ENCODE results near the gene PTPRR. TPM values are rescaled to one million over a fixed set of nuclear protein-coding genes. Genes with fewer than 3 reads are reported as not detected.

The PTPRR gene
- total and polyA plus RNA-seq, 2 donors (not counting 1 experiment from before 2014, with no cell fraction given) = not detected

GRCh38 chr12:70795608-70796007, 124.9 kb downstream of the PTPRR start:
- H3K4me1 Mint-ChIP-seq = no peaks in the 10 kb centered on the region

GRCh38 chr12:70794131-70794530, 126.4 kb downstream of the PTPRR start:
- Mint-ChIP-seq H3K27ac (no peak overlapping the region), H3K4me3 (no peak overlapping the region), H3K27me3 (no peaks in the 10 kb centered on the region), H3K4me1 (no peaks in the 10 kb centered on the region), H3K9me3 (ENCODE audit: insufficient read depth) (no peaks in the 10 kb centered on the region)
- H3K4me3 ChIP-seq (ENCODE audit: control extremely low read depth in 1 of 5, extremely low read depth in 1 of 5, insufficient read depth in 1 of 5, low read depth in 2 of 5, low read length in 4 of 5) = no peak overlapping the region
- no peak overlapping the region for H3K27ac ChIP-seq (ENCODE audit: low read length in 2 of 2)
- DNase-seq = no peak
- CTCF ChIA-PET = no interaction called here
- H3K9ac ChIP-seq (ENCODE audit: low read length) = no peak overlapping the region
- no peaks in the 10 kb centered on the region for H3K27me3 ChIP-seq (replicated peaks in 1 of 4; ENCODE audit: control extremely low read depth in 1 of 4, control insufficient read depth in 3 of 4, insufficient read depth in 4 of 4, low read length in 3 of 4)
- no peaks in the 10 kb centered on the region for H3K79me2 ChIP-seq (ENCODE audit: control insufficient read depth, insufficient read depth, low read length)
- no peak overlapping the region for H3K4me2 ChIP-seq (replicated peaks; ENCODE audit: low read depth, low read length, poor library complexity, severe bottlenecking)
- H3K4me1 ChIP-seq (ENCODE audit: control insufficient read depth in 2 of 2, insufficient read depth in 2 of 2, low read length in 2 of 2) = no peaks in the 10 kb centered on the region
- ATAC-seq (ENCODE audit: low read depth) = no peak
- H4K20me1 ChIP-seq (ENCODE audit: control insufficient read depth, insufficient read depth, low read length, poor library complexity, severe bottlenecking) = no peaks in the 10 kb centered on the region
- H2AFZ ChIP-seq (ENCODE audit: insufficient read depth, low read depth, low read length, poor library complexity, severe bottlenecking) = no peak overlapping the region
- H3K9me3 ChIP-seq (ENCODE audit: control extremely low read depth in 1 of 3, control insufficient read depth in 2 of 3, insufficient read depth in 1 of 3, low read length in 2 of 3) = no peaks in the 10 kb centered on the region
- H3K36me3 ChIP-seq (replicated peaks in 1 of 2; ENCODE audit: control extremely low read depth in 1 of 2, control insufficient read depth in 1 of 2, extremely low read depth in 1 of 2, insufficient read depth in 2 of 2, low read length in 1 of 2) = no peaks in the 10 kb centered on the region
- intact Hi-C loops (cut with micrococcal nuclease) = no loop called here
- POLR2A ChIA-PET = no interaction called here
- no peak for TF ChIP-seq CTCF (IDR thresholded peaks at IDR 0.05)

More at GRCh38 chr12:70795608-70796007, 124.9 kb downstream of the PTPRR start:
- ATAC-seq (ENCODE audit: low read depth) (no peak), DNase-seq (no peak)
- H4K20me1 ChIP-seq (ENCODE audit: control insufficient read depth, insufficient read depth, low read length, poor library complexity, severe bottlenecking) = no peaks in the 10 kb centered on the region
- H3K9me3 Mint-ChIP-seq (ENCODE audit: insufficient read depth) = no peaks in the 10 kb centered on the region
- H3K27me3 Mint-ChIP-seq = no peaks in the 10 kb centered on the region
- H3K4me3 ChIP-seq (ENCODE audit: control extremely low read depth in 1 of 5, extremely low read depth in 1 of 5, insufficient read depth in 1 of 5, low read depth in 2 of 5, low read length in 4 of 5) = no peak overlapping the region
- CTCF ChIA-PET = no interaction called here
- no peaks in the 10 kb centered on the region for H3K36me3 ChIP-seq (replicated peaks in 1 of 2; ENCODE audit: control extremely low read depth in 1 of 2, control insufficient read depth in 1 of 2, extremely low read depth in 1 of 2, insufficient read depth in 2 of 2, low read length in 1 of 2)
- H3K27me3 ChIP-seq (replicated peaks in 1 of 4; ENCODE audit: control extremely low read depth in 1 of 4, control insufficient read depth in 3 of 4, insufficient read depth in 4 of 4, low read length in 3 of 4) = no peaks in the 10 kb centered on the region
- no peak overlapping the region for H3K4me3 Mint-ChIP-seq
- no peak overlapping the region for H3K27ac ChIP-seq (ENCODE audit: low read length in 2 of 2)
- no peaks in the 10 kb centered on the region for H3K79me2 ChIP-seq (ENCODE audit: control insufficient read depth, insufficient read depth, low read length)
- intact Hi-C loops (cut with micrococcal nuclease) = no loop called here
- no peak overlapping the region for H3K4me2 ChIP-seq (replicated peaks; ENCODE audit: low read depth, low read length, poor library complexity, severe bottlenecking)
- 100% methylated on average over 2 of the region's 4 CpGs for WGBS (ENCODE audit: insufficient coverage)
- no peaks in the 10 kb centered on the region for H3K9me3 ChIP-seq (ENCODE audit: control extremely low read depth in 1 of 3, control insufficient read depth in 2 of 3, insufficient read depth in 1 of 3, low read length in 2 of 3)
- H3K9ac ChIP-seq (ENCODE audit: low read length) = no peak overlapping the region
- no peak overlapping the region for H3K27ac Mint-ChIP-seq
- no peaks in the 10 kb centered on the region for H3K4me1 ChIP-seq (ENCODE audit: control insufficient read depth in 2 of 2, insufficient read depth in 2 of 2, low read length in 2 of 2)
- TF ChIP-seq EZH2 (IDR thresholded peaks at IDR 0.05; ENCODE audit: borderline replicate concordance, insufficient read depth, low read depth, low read length, poor library complexity, severe bottlenecking) (no peak), CTCF (IDR thresholded peaks at IDR 0.05) (no peak)
- H2AFZ ChIP-seq (ENCODE audit: insufficient read depth, low read depth, low read length, poor library complexity, severe bottlenecking) = no peak overlapping the region
- POLR2A ChIA-PET = no interaction called here

Measured in B cell (primary cell).